ENCODE data around the gene TBX21.

TBX21 gene

DNA sequence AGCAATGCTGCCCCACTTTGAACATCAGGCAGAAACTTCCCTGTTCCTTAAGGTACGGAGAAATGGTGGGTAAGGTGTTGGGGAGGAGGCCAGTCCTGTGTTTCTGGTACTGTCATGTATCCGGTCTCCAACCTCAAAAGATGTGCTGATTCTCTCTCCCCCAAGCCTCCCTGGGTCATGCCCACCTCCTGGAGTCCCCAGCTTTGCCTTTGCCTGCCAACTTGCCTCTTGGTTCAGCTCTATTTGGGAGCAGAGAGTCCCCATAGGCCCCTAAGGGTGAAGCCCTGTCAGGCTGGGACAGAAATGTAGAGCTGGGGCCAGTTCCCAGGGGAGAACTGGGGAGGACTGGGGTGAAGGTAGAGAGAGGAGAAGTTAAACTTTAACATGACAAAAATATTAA lies 1.6 kb upstream of the TBX21 start:
- DNase-seq (ENCODE audit: low read depth) = no peak
- TF ChIP-seq, protein P1, sequence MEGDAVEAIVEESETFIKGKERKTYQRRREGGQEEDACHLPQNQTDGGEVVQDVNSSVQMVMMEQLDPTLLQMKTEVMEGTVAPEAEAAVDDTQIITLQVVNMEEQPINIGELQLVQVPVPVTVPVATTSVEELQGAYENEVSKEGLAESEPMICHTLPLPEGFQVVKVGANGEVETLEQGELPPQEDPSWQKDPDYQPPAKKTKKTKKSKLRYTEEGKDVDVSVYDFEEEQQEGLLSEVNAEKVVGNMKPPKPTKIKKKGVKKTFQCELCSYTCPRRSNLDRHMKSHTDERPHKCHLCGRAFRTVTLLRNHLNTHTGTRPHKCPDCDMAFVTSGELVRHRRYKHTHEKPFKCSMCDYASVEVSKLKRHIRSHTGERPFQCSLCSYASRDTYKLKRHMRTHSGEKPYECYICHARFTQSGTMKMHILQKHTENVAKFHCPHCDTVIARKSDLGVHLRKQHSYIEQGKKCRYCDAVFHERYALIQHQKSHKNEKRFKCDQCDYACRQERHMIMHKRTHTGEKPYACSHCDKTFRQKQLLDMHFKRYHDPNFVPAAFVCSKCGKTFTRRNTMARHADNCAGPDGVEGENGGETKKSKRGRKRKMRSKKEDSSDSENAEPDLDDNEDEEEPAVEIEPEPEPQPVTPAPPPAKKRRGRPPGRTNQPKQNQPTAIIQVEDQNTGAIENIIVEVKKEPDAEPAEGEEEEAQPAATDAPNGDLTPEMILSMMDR (conservative IDR thresholded peaks at IDR 0.05; ENCODE audit: control insufficient read depth, insufficient read depth, low read depth, low read length) = no peak
- no peak overlapping the region for H3K4me3 ChIP-seq (ENCODE audit: control insufficient read depth, low read depth, low read length)

DNA sequence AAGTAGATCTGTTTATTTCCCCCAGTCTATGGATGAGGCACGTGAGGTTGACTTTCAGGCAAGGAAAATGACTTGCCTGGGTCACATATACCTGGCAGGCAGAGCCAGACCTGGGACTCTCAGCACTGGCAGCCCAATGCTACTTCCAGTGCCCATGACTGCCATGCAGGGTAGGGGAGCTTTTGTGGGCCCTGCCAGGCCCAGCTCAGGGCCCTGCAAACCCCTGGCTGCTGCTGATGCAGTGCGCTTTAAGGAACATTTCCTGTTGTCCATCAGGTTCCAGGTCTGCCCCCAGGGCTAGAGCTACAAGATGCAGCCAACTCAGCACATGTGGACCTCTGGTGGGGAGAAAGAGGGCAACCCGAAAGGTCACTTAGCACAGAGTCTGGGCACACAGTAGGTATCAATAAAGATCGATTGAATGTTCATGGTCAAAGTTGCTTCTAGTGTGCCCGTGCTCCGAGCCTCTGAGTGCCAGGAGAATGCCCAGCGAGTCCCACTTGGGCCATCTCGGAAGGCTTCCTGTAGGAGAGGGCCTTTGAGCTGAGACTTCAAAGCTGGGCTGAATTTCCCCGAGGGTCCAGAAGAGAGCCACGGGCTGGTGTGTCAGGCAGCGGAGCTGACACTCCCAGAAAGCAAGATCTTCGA lies 513 bp upstream of the TBX21 start:
- H3K4me3 ChIP-seq (ENCODE audit: control insufficient read depth, low read depth, low read length) = peak overlapping the region; percentile 41

DNA sequence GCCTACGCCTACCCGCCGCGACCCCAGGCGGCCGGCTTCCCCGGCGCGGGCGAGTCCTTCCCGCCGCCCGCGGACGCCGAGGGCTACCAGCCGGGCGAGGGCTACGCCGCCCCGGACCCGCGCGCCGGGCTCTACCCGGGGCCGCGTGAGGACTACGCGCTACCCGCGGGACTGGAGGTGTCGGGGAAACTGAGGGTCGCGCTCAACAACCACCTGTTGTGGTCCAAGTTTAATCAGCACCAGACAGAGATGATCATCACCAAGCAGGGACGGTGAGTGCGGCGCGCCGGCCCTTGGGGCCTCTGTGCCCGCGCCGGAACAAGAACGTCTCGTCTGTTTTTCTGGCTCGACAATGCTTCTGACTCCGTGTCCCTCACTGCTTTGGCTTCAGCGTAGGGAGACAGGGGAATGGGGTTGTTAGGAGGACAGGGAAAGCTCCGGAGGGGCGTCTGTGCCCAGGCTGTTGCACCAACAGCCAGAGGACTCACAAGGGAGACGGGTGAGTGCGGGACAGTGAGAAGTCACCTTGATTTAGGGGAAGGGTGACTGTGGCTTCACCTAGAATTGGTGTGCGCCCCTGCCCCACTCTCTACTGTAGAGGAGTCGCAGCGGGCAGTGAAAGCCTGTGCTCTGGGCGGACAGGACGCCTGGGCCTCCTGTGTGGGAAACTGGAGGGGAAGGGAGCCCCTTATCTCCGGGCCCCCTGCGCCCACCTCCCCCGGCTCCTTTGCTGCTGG lies 806 bp downstream of the TBX21 start:
- DNase-seq (ENCODE audit: low read depth) = no peak
- TF ChIP-seq, protein P1 (conservative IDR thresholded peaks at IDR 0.05; ENCODE audit: control insufficient read depth, insufficient read depth, low read depth, low read length) = no peak
- H3K4me3 ChIP-seq (ENCODE audit: control insufficient read depth, low read depth, low read length) = peak overlapping the region; percentile 50

More for the DNA sequence above, 513 bp upstream of the TBX21 start:
- TF ChIP-seq, protein P1 (conservative IDR thresholded peaks at IDR 0.05; ENCODE audit: control insufficient read depth, insufficient read depth, low read depth, low read length) = no peak
- DNase-seq (ENCODE audit: low read depth) = no peak

DNA sequence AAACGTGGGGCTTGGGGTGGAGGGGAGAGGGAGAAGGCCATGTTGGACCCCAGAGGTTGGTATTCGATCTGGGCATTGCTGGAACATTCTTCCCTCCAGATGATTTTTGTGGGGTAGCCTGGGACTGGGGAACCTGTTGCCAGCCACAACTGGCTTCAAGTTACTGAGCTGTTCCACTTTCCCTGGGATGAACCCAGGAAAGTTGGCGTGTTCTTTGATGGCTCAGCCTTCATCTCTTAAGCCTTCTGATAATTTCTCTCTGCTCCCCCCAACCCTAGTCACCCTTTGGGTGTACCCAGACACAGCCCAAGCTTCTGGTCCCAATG lies 2.1 kb downstream of the TBX21 start:
- TF ChIP-seq, protein P1 (conservative IDR thresholded peaks at IDR 0.05; ENCODE audit: control insufficient read depth, insufficient read depth, low read depth, low read length) = no peak
- H3K4me3 ChIP-seq (ENCODE audit: control insufficient read depth, low read depth, low read length) = no peak overlapping the region
- DNase-seq (ENCODE audit: low read depth) = no peak

DNA sequence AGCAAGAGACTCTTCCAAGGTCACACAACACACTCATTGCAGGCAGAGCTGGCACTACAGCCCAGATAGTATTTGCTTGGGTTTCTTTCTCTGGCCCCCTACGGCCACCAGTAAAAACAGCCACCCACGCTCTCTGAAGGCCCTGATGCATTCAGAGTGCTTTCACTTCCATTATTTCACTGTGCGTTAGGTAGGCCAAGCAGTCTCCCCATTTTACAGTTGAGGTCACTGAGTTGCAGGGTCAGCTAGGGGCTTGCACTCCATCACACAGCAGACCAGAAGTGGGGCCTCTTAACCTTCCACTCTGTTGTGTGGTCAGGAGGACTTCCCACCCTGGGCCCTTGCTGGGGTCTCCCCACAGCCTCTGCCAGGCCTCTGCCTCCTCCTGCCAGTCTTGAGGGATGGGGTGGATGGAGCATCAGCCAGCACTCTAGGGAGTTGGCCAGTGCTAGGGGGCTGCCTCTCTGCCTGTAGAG lies 2.5 kb downstream of the TBX21 start:
- DNase-seq (ENCODE audit: low read depth) = no peak
- TF ChIP-seq, protein P1 (conservative IDR thresholded peaks at IDR 0.05; ENCODE audit: control insufficient read depth, insufficient read depth, low read depth, low read length) = no peak
- no peak overlapping the region for H3K4me3 ChIP-seq (ENCODE audit: control insufficient read depth, low read depth, low read length)

- TF ChIP-seq, protein P1 (conservative IDR thresholded peaks at IDR 0.05; ENCODE audit: control insufficient read depth, insufficient read depth, low read depth, low read length) = no peak
- DNase-seq (ENCODE audit: low read depth) = no peak
- H3K4me3 ChIP-seq (ENCODE audit: control insufficient read depth, low read depth, low read length) = no peak overlapping the region
Measured at GRCh38 chr17:47736501-47737495, 3.8 kb downstream of the TBX21 start.
